Spleen (tissue), 11 donors: ENCODE measurements around the gene BBX. TPM values are rescaled to one million over a fixed set of nuclear protein-coding genes. Genes with fewer than 3 reads are reported as not detected.

Experiments
- DNase-seq: peaks from one replicate; pipeline ENCODE4 v3.0.0-alpha.2; 2020
- H3K27ac ChIP-seq, 8 donors: fragments of 200-600 bp; sonication (generic) in 7 of 8; 1 replicate in 4 of 8; 2 replicates in 4 of 8; pipeline versions ENCODE4 v1.5.0 to v1.8.0; 2016 to 2021; ENCODE audit warnings: inconsistent platforms in 4 of 8, mild to moderate bottlenecking in 4 of 8, moderate library complexity in 1 of 8
- H3K27me3 ChIP-seq, 7 donors: fragments of 200-600 bp; sonication (generic) in 6 of 7; replicated peaks in 1 of 7; 1 replicate in 4 of 7; 2 replicates in 3 of 7; pipeline versions ENCODE4 v1.5.0 to v1.8.0; 2016 to 2021; ENCODE audit warnings: inconsistent platforms in 3 of 7, mild to moderate bottlenecking in 1 of 7
- H3K36me3 ChIP-seq, 6 donors: fragments of 200-600 bp; sonication (generic) in 5 of 6; 1 replicate in 4 of 6; 2 replicates in 2 of 6; pipeline versions ENCODE4 v1.5.0 to v1.8.0; 2016 to 2021; ENCODE audit warnings: inconsistent platforms in 2 of 6
- H3K4me1 ChIP-seq, 6 donors: fragments of 200-600 bp; sonication (generic) in 5 of 6; 1 replicate in 3 of 6; 2 replicates in 3 of 6; pipeline versions ENCODE4 v1.5.0 to v1.8.0; 2016 to 2021; ENCODE audit warnings: inconsistent platforms in 3 of 6
- H3K4me3 ChIP-seq, 8 donors: fragments of 200-600 bp; sonication (generic) in 7 of 8; 1 replicate in 4 of 8; 2 replicates in 4 of 8; pipeline versions ENCODE4 v1.5.0 to v1.8.0; 2016 to 2021; ENCODE audit warnings: inconsistent platforms in 4 of 8, mild to moderate bottlenecking in 4 of 8, moderate library complexity in 2 of 8
- H3K9me3 ChIP-seq, 8 donors: fragments of 200-600 bp; sonication (generic) in 7 of 8; 1 replicate in 4 of 8; 2 replicates in 4 of 8; pipeline versions ENCODE4 v1.5.0 to v1.8.0; 2016 to 2021; ENCODE audit warnings: inconsistent platforms in 4 of 8
- CTCF ChIP-seq, 11 experiments: fragments of 200-600 bp in 7 of 11; fragments of 450-650 bp in 4 of 11; sonication (generic) in 4 of 11; IDR thresholded peaks in 8 of 11; conservative IDR thresholded peaks in 3 of 11; 1 replicate in 7 of 11; 2 replicates in 4 of 11; pipeline versions ENCODE4 v1.4.0 to v1.8.0; 2016 to 2021; ENCODE audit warnings: antibody characterized with exemption in 11 of 11, inconsistent platforms in 4 of 11, mild to moderate bottlenecking in 1 of 11
- POLR2A ChIP-seq, 3 donors: fragments of 450-650 bp; IDR thresholded peaks; one replicate each; pipeline ENCODE4 v1.5.1; 2017; ENCODE audit warnings: antibody characterized with exemption in 3 of 3, mild to moderate bottlenecking in 1 of 3
- POLR2AphosphoS5 ChIP-seq, 3 donors: sonication (generic); formaldehyde crosslinking; IDR thresholded peaks; one replicate each; pipeline ENCODE4 v1.5.1; 2017; ENCODE audit warnings: antibody characterized with exemption in 3 of 3
- WGBS, 5 donors: extraction: QIAGEN DNeasy Blood & Tissue Kit in 3 of 5; methylation state at CpG; one replicate each; pipeline versions ENCODE4 v1.1.5 to v1.1.7; 2013 to 2018; 5-methylcytosine and 5-hydroxymethylcytosine counted together
- intact Hi-C: fragments of 100-400 bp; cut with DNase I; formaldehyde crosslinking; loops from one replicate; pipeline ENCODE4 v1.15.0; 2023; ENCODE audit warnings: low total_unique reads
- polyA plus RNA-seq, 3 donors: library from polyadenylated mRNA; stranded (reverse); fragments of 200-250 nt; gene quantifications; one replicate each; pipeline ENCODE4 v1.2.1, GENCODE V29; 2013
- total RNA-seq, 7 donors: library from RNA; depleted of rRNA in 3 of 7; stranded (reverse); fragments of >200 nt in 3 of 7; fragmentation: NEBNext Ultra II Directional in 4 of 7; extraction: Animal tissue kit (Norgen Biotek cat#: 25700) in 4 of 7; gene quantifications; one replicate each; pipeline versions ENCODE4 v1.1.0 to v1.2.1, GENCODE V29; 2016 to 2021
- donor health status: healthy with polysubstance abuse.
- donor health status: DM: no; HTN: no; CAD: no; lungs with moderate emphysema.
- donor health status: DM: no; HTN: no; CAD: no.
- donor health status: Bipolar disorder and iron deficiency.
- donor health status: healthy.
- donor health status: DM: no; HTN: no; CAD: no.
- donor health status: DM: yes; HTN: yes; CAD: no.

The BBX gene
- total and polyA plus RNA-seq, 10 donors, result 5.1 to 98.5 (median 74.6) TPM

DNA sequence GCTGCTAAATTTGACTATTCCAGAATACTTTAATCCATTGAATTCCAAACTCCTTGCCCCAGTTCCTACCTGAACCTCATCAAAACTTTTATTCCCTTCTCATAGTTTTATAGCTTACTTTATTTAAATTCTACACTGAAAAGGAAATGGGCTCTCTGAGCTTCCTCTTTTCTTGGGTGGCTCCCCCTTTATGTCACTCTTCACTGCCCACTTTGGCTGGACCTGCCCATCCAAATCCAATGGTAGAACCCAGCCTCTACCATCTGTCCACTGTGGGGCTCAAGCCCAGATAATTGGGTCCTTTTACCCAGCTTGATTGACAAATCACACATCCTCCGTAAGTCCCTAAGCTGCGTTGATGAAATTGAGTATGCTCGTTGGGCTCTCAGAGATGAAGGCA, 216.5 kb downstream of the BBX start:
- intact Hi-C loops, result loop anchor here (10.0 kb wide), 2 partner anchors 54 to 164 kb away; no protein-coding TSS in a partner anchor
- no peak overlapping the region for H3K4me3 ChIP-seq
- no peak overlapping the region for H3K27ac ChIP-seq
- H3K9me3 ChIP-seq, result no peaks in the 10 kb centered on the region
- peaks cover 0 to 31% (median 11%) of the 10 kb centered on the region in 6 donors for H3K4me1 ChIP-seq
- TF ChIP-seq POLR2A (IDR thresholded peaks at IDR 0.05) (no peak), POLR2AphosphoS5 (IDR thresholded peaks at IDR 0.05) (peak in 1 of 3 donors; percentile 10), CTCF (IDR thresholded peaks at IDR 0.05 in 8 of 11, conservative IDR thresholded peaks at IDR 0.05 in 3 of 11) (no peak)
- 60 to 65% (median 63%) methylated on average over 3 of the region's 3 CpGs for WGBS, 5 donors
- peaks cover 0 to 21% (median 0%) of the 10 kb centered on the region in 6 donors for H3K36me3 ChIP-seq
- DNase-seq, result no peak
- no peaks in the 10 kb centered on the region for H3K27me3 ChIP-seq

- TF ChIP-seq POLR2A (IDR thresholded peaks at IDR 0.05), result no peak
- peak in 7 of 11 experiments; percentile 14 to 53 (median 47) for TF ChIP-seq CTCF (IDR thresholded peaks at IDR 0.05 in 8 of 11, conservative IDR thresholded peaks at IDR 0.05 in 3 of 11)
- intact Hi-C loops, result no loop called here
- no peaks in the 10 kb centered on the region for H3K27me3 ChIP-seq
- H3K4me1 ChIP-seq, result peaks cover 0 to 38% (median 11%) of the 10 kb centered on the region in 6 donors
- no peaks in the 10 kb centered on the region for H3K9me3 ChIP-seq
- DNase-seq, result no peak
- WGBS, 5 donors, result 60 to 70% (median 63%) methylated on average over 6 of the region's 6 CpGs
- H3K36me3 ChIP-seq, result peaks cover 0 to 27% (median 4%) of the 10 kb centered on the region in 6 donors
- H3K27ac ChIP-seq, result no peak overlapping the region
- H3K4me3 ChIP-seq, result no peak overlapping the region
Observed at GRCh38 chr3:107740992-107741896, 218.5 kb downstream of the BBX start.

DNA sequence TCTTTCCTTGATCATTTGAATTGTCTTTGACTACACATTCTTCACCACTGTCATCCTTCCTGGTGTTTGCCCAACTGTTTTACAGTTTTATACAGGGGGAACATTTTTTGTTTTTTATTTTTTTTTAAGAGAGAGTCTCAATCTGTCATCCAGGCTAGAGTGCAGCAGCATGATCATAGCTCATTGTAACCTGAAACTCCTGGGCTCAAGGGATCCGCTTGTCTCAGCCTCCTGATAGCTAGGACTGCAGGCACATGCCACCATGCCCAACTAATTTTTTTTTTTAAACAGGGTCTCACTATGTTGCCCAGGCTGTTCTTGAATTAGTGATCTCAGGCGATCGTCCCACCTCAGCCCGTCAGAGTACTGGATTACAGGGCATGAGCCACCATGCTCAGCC, 222.6 kb downstream of the BBX start:
- Histone ChIP-seq H3K27me3 (no peaks in the 10 kb centered on the region), H3K4me1 (peaks cover 0 to 19% (median 0%) of the 10 kb centered on the region in 6 donors), H3K27ac (no peak overlapping the region), H3K4me3 (no peak overlapping the region), H3K9me3 (no peaks in the 10 kb centered on the region), H3K36me3 (peaks cover 0 to 58% (median 13%) of the 10 kb centered on the region in 6 donors)
- WGBS, 5 donors, result 97 to 98% (median 98%) methylated on average over 4 of the region's 4 CpGs
- intact Hi-C loops, result no loop called here
- no peak for DNase-seq
- TF ChIP-seq POLR2AphosphoS5 (IDR thresholded peaks at IDR 0.05) (no peak), CTCF (IDR thresholded peaks at IDR 0.05 in 8 of 11, conservative IDR thresholded peaks at IDR 0.05 in 3 of 11) (no peak), POLR2A (IDR thresholded peaks at IDR 0.05) (no peak)
